GM23248 (cell line): Measurements from ENCODE around the gene ARSA.

Experiments
- EZH2 ChIP-seq: fragments of 200-600 bp; sonication (generic); IDR thresholded peaks from 2 replicates; pipeline ENCODE4 v1.6.1; 2018; ENCODE audit warnings: antibody characterized with exemption, mild to moderate bottlenecking; ENCODE audit not compliant: insufficient read depth, poor library complexity, severe bottlenecking
- EZH2phosphoT487 ChIP-seq: fragments of 200-600 bp; sonication (generic); IDR thresholded peaks from 2 replicates; pipeline ENCODE4 v1.6.1; 2018; ENCODE audit warnings: antibody characterized with exemption, moderate library complexity, mild to moderate bottlenecking, low read depth; ENCODE audit not compliant: insufficient read depth

DNA sequence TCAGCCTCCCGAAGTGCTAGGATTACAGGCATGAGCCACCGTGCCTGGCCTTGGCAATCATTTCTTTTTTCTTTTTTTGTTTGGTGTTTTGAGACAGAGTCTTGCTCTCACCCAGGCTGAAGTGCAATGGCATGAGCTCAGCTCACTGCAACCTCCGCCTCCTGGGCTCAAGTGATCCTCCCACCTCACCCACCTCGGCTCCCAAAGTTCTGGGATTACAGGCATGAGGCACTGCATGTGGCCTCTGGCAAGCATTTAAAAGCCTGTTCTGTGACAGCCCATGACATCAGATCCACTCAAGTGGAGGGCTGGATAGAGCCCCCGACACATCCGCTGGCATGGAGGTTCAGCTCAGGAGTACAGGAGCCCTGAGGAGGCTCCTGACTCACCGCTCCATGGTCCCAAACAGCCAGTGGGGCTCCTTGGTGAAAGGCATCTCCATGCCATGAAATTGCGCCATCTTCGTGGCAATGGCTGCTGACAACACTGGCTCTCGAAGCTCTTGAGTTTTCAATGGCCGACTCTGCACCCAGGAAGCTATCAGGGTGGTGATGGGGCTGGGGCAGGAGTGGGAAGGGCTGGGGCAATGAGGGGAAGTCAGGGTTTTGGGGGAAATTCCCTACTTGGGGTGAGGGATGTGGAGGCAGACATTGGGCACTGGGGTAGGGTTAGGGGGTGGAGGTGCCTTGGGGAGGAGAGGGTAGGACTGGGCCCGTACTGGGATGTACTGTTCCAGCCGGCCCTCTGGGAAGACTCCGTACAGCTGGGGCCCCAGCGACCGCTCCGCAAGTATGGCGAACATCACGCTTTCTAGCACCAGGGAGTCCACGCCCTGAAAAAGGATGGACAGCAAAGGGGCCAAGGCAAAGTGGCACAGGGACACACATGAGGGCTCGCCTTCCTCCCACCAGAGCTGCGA is 46.7 kb downstream of the ARSA start:
- no peak for TF ChIP-seq EZH2
- TF ChIP-seq EZH2phosphoT487: no peak
